HEK293T (cell line): ENCODE measurements around the gene CGNL1.

ENCODE experiments used
- ARNT ChIP-seq: fragments of 450-650 bp; IDR thresholded peaks from 2 replicates; pipeline ENCODE4 v1.6.1; 2017; ENCODE audit warnings: mild to moderate bottlenecking
- BHLHE40 ChIP-seq: fragments of 450-650 bp; IDR thresholded peaks from 2 replicates; pipeline ENCODE4 v1.6.1; 2016; ENCODE audit warnings: mild to moderate bottlenecking, moderate library complexity, borderline replicate concordance
- ELF4 ChIP-seq: fragments of 450-650 bp; IDR thresholded peaks from 2 replicates; pipeline ENCODE4 v1.6.1; 2017; ENCODE audit warnings: antibody characterized with exemption
- L3MBTL2 ChIP-seq: fragments of 450-650 bp; conservative IDR thresholded peaks from 2 replicates; pipeline ENCODE4 v1.6.1; 2016; ENCODE audit warnings: mild to moderate bottlenecking
- PKNOX1 ChIP-seq: fragments of 450-650 bp; IDR thresholded peaks from 2 replicates; pipeline ENCODE4 v1.6.1; 2016
- SP1 ChIP-seq: fragments of 450-650 bp; IDR thresholded peaks from 2 replicates; pipeline ENCODE4 v1.6.1; 2017
- SUZ12 ChIP-seq: fragments of 450-650 bp; IDR thresholded peaks from 2 replicates; pipeline ENCODE4 v1.6.1; 2016; ENCODE audit warnings: mild to moderate bottlenecking
- TARDBP ChIP-seq: fragments of 450-650 bp; IDR thresholded peaks from 2 replicates; pipeline ENCODE4 v1.6.1; 2016

- TF ChIP-seq ARNT: no peak
- TF ChIP-seq BHLHE40: no peak
- no peak for TF ChIP-seq TARDBP
- TF ChIP-seq PKNOX1: no peak
- TF ChIP-seq SP1: no peak
- TF ChIP-seq ELF4: no peak
- no peak for TF ChIP-seq SUZ12
- no peak for TF ChIP-seq L3MBTL2
Measured at GRCh38 chr15:57477736-57478522, 101.6 kb downstream of the CGNL1 start.
